Measurements from ENCODE around the gene USE1. TPM values are rescaled to one million over a fixed set of nuclear protein-coding genes. Genes with fewer than 3 reads are reported as not detected.

USE1 gene
- total and polyA plus RNA-seq, 2 experiments from 2014 or later: 15.5 to 19.4 TPM

DNA sequence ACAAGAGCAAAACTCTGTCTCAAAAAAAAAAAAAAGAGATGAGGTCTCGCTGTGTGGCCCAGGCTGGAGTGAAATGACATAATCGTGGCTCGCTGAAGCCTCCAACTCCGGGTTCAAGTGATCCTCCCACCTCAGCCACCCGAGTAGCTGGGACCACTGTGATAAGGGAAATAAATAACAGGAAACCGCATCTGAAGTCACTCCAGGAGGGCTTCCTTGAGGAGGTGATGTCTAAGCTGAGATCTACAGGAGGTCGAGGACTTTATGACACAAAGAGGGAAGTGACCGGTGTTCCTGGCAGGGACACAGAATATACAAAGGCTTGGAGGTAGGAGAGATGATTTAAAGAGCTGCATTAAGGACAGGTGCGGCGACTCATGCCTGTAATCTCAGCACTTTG lies 39.5 kb downstream of the USE1 start:
- DNase-seq (ENCODE audit: low spot score): no peak
- no peaks in the 10 kb centered on the region for H3K4me1 Mint-ChIP-seq
- H3K4me3 Mint-ChIP-seq: no peak overlapping the region

More for the DNA sequence above, 39.5 kb downstream of the USE1 start:
- H3K4me2 ChIP-seq: no peak overlapping the region
- no peaks in the 10 kb centered on the region for H4K20me1 ChIP-seq (replicated peaks; ENCODE audit: insufficient read depth)
- Mint-ChIP-seq H3K9me3 (peaks cover 11% of the 10 kb centered on the region; the same call in 2 of the 3 replicates), H3K27ac (no peak overlapping the region), H3K36me3 (ENCODE audit: low read depth) (peaks cover 34% of the 10 kb centered on the region), H3K27me3 (ENCODE audit: insufficient read depth, low read depth, poor library complexity) (peaks cover 13% of the 10 kb centered on the region)
- H2AFZ ChIP-seq: no peak overlapping the region
- TF ChIP-seq, protein P1, sequence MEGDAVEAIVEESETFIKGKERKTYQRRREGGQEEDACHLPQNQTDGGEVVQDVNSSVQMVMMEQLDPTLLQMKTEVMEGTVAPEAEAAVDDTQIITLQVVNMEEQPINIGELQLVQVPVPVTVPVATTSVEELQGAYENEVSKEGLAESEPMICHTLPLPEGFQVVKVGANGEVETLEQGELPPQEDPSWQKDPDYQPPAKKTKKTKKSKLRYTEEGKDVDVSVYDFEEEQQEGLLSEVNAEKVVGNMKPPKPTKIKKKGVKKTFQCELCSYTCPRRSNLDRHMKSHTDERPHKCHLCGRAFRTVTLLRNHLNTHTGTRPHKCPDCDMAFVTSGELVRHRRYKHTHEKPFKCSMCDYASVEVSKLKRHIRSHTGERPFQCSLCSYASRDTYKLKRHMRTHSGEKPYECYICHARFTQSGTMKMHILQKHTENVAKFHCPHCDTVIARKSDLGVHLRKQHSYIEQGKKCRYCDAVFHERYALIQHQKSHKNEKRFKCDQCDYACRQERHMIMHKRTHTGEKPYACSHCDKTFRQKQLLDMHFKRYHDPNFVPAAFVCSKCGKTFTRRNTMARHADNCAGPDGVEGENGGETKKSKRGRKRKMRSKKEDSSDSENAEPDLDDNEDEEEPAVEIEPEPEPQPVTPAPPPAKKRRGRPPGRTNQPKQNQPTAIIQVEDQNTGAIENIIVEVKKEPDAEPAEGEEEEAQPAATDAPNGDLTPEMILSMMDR (conservative IDR thresholded peaks at IDR 0.05; ENCODE audit: low read depth in 2 of 2): no peak
- TF ChIP-seq ZNF331 (CRISPR knock-in tag; IDR thresholded peaks at IDR 0.05; ENCODE audit: low read depth) (no peak), CREB1 (CRISPR knock-in tag; IDR thresholded peaks at IDR 0.05; ENCODE audit: low read depth) (no peak), ZNF114 (CRISPR knock-in tag; IDR thresholded peaks at IDR 0.05) (no peak), POLR2AphosphoS5 (IDR thresholded peaks at IDR 0.05; ENCODE audit: low read depth) (no peak), EZH2 (IDR thresholded peaks at IDR 0.05; ENCODE audit: low read depth, unreplicated experiment) (no peak), NANOG (IDR thresholded peaks at IDR 0.05; ENCODE audit: borderline replicate concordance) (no peak), EZH2phosphoT487 (IDR thresholded peaks at IDR 0.05; ENCODE audit: unreplicated experiment) (no peak), STAT1 (IDR thresholded peaks at IDR 0.05; ENCODE audit: unreplicated experiment) (no peak)
- TF ChIP-seq, protein P2, sequence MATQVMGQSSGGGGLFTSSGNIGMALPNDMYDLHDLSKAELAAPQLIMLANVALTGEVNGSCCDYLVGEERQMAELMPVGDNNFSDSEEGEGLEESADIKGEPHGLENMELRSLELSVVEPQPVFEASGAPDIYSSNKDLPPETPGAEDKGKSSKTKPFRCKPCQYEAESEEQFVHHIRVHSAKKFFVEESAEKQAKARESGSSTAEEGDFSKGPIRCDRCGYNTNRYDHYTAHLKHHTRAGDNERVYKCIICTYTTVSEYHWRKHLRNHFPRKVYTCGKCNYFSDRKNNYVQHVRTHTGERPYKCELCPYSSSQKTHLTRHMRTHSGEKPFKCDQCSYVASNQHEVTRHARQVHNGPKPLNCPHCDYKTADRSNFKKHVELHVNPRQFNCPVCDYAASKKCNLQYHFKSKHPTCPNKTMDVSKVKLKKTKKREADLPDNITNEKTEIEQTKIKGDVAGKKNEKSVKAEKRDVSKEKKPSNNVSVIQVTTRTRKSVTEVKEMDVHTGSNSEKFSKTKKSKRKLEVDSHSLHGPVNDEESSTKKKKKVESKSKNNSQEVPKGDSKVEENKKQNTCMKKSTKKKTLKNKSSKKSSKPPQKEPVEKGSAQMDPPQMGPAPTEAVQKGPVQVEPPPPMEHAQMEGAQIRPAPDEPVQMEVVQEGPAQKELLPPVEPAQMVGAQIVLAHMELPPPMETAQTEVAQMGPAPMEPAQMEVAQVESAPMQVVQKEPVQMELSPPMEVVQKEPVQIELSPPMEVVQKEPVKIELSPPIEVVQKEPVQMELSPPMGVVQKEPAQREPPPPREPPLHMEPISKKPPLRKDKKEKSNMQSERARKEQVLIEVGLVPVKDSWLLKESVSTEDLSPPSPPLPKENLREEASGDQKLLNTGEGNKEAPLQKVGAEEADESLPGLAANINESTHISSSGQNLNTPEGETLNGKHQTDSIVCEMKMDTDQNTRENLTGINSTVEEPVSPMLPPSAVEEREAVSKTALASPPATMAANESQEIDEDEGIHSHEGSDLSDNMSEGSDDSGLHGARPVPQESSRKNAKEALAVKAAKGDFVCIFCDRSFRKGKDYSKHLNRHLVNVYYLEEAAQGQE (IDR thresholded peaks at IDR 0.05; ENCODE audit: unreplicated experiment): no peak
- TF ChIP-seq, protein P3, sequence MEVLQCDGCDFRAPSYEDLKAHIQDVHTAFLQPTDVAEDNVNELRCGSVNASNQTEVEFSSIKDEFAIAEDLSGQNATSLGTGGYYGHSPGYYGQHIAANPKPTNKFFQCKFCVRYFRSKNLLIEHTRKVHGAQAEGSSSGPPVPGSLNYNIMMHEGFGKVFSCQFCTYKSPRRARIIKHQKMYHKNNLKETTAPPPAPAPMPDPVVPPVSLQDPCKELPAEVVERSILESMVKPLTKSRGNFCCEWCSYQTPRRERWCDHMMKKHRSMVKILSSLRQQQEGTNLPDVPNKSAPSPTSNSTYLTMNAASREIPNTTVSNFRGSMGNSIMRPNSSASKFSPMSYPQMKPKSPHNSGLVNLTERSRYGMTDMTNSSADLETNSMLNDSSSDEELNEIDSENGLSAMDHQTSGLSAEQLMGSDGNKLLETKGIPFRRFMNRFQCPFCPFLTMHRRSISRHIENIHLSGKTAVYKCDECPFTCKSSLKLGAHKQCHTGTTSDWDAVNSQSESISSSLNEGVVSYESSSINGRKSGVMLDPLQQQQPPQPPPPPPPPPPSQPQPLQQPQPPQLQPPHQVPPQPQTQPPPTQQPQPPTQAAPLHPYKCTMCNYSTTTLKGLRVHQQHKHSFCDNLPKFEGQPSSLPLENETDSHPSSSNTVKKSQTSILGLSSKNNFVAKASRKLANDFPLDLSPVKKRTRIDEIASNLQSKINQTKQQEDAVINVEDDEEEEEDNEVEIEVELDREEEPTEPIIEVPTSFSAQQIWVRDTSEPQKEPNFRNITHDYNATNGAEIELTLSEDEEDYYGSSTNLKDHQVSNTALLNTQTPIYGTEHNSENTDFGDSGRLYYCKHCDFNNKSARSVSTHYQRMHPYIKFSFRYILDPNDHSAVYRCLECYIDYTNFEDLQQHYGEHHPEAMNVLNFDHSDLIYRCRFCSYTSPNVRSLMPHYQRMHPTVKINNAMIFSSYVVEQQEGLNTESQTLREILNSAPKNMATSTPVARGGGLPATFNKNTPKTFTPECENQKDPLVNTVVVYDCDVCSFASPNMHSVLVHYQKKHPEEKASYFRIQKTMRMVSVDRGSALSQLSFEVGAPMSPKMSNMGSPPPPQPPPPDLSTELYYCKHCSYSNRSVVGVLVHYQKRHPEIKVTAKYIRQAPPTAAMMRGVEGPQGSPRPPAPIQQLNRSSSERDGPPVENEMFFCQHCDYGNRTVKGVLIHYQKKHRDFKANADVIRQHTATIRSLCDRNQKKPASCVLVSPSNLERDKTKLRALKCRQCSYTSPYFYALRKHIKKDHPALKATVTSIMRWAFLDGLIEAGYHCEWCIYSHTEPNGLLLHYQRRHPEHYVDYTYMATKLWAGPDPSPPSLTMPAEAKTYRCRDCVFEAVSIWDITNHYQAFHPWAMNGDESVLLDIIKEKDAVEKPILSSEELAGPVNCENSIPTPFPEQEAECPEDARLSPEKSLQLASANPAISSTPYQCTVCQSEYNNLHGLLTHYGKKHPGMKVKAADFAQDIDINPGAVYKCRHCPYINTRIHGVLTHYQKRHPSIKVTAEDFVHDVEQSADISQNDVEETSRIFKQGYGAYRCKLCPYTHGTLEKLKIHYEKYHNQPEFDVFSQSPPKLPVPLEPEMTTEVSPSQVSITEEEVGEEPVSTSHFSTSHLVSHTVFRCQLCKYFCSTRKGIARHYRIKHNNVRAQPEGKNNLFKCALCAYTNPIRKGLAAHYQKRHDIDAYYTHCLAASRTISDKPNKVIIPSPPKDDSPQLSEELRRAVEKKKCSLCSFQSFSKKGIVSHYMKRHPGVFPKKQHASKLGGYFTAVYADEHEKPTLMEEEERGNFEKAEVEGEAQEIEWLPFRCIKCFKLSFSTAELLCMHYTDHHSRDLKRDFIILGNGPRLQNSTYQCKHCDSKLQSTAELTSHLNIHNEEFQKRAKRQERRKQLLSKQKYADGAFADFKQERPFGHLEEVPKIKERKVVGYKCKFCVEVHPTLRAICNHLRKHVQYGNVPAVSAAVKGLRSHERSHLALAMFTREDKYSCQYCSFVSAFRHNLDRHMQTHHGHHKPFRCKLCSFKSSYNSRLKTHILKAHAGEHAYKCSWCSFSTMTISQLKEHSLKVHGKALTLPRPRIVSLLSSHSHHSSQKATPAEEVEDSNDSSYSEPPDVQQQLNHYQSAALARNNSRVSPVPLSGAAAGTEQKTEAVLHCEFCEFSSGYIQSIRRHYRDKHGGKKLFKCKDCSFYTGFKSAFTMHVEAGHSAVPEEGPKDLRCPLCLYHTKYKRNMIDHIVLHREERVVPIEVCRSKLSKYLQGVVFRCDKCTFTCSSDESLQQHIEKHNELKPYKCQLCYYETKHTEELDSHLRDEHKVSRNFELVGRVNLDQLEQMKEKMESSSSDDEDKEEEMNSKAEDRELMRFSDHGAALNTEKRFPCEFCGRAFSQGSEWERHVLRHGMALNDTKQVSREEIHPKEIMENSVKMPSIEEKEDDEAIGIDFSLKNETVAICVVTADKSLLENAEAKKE (CRISPR knock-in tag; IDR thresholded peaks at IDR 0.05): no peak
- no peaks in the 10 kb centered on the region for H3K4me1 ChIP-seq (ENCODE audit: insufficient read depth)
- no peaks in the 10 kb centered on the region for H3K9me2 ChIP-seq (ENCODE audit: insufficient read depth)
- no peaks in the 10 kb centered on the region for H3K79me2 ChIP-seq (replicated peaks; ENCODE audit: insufficient read depth)
- no peak for ATAC-seq
- no peaks in the 10 kb centered on the region; the same call in 1 of the 2 replicates for H3F3A ChIP-seq (replicated peaks; ENCODE audit: low read depth)
- no peaks in the 10 kb centered on the region; the same call in 1 of the 2 replicates for H3K36me3 ChIP-seq (ENCODE audit: insufficient read depth)
- H3K27me3 ChIP-seq (ENCODE audit: insufficient read depth): no peaks in the 10 kb centered on the region
- no peak overlapping the region for H3K27ac ChIP-seq (ENCODE audit: low read depth)
- H3K4me3 ChIP-seq: no peak overlapping the region

All from GM23338 (cell line).